SU-DHL-6 (cell line): Measurements from ENCODE around the gene RPS6KA5.

Source experiments
- H2AFZ ChIP-seq: fragments of 200-600 bp; sonication (generic); 2 replicates; pipeline ENCODE4 v1.6.1; 2014; ENCODE audit warnings: low read depth, mild to moderate bottlenecking, moderate library complexity, mixed read lengths, antibody characterized with exemption, low read length; ENCODE audit not compliant: severe bottlenecking
- H3F3A ChIP-seq: fragments of 200-600 bp; shearing (Covaris generic); 2 replicates; pipeline ENCODE4 v1.6.0; 2016; ENCODE audit warnings: antibody characterized with exemption, mild to moderate bottlenecking; ENCODE audit not compliant: insufficient read depth
- H3K27ac ChIP-seq: fragments of 200-600 bp; sonication (generic); 2 replicates; pipeline ENCODE4 v1.5.1; 2016; ENCODE audit warnings: low read depth, mild to moderate bottlenecking, low read length, moderate library complexity, mixed read lengths
- H3K27me3 ChIP-seq: fragments of 200-600 bp; sonication (generic), shearing (Covaris generic); 2 replicates; pipeline ENCODE4 v1.6.0; 2014; ENCODE audit warnings: mild to moderate bottlenecking, low read length
- H3K36me3 ChIP-seq: fragments of 200-600 bp; sonication (generic); 2 replicates; pipeline ENCODE4 v1.6.1; 2014; ENCODE audit warnings: mild to moderate bottlenecking, low read length, mixed read lengths
- H3K4me2 ChIP-seq: fragments of 300-600, 200-600 bp; shearing (Covaris generic), sonication (generic); 2 replicates; pipeline ENCODE4 v1.6.0; 2014; ENCODE audit warnings: low read length, low read depth, mild to moderate bottlenecking; ENCODE audit not compliant: poor library complexity, severe bottlenecking
- H3K4me3 ChIP-seq: fragments of 200-600 bp; sonication (generic); 2 replicates; pipeline ENCODE4 v1.5.1; 2014; ENCODE audit warnings: antibody characterized with exemption, low read length, mild to moderate bottlenecking, mixed read lengths; ENCODE audit not compliant: insufficient read depth, poor library complexity, severe bottlenecking
- H3K79me2 ChIP-seq: fragments of 200-600 bp; sonication (generic); 2 replicates; pipeline ENCODE4 v1.6.1; 2014; ENCODE audit warnings: mild to moderate bottlenecking, low read length, moderate library complexity; ENCODE audit not compliant: insufficient read depth
- H3K9ac ChIP-seq: fragments of 200-600 bp; sonication (generic); 2 replicates; pipeline ENCODE4 v1.7.0; 2014; ENCODE audit warnings: mild to moderate bottlenecking, low read length
- H3K9me2 ChIP-seq: fragments of 200-600 bp; sonication (generic); replicated peaks from 2 replicates; pipeline ENCODE4 v1.6.1; 2014; ENCODE audit warnings: low read length; ENCODE audit not compliant: insufficient read depth
- H3K9me3 ChIP-seq: fragments of 200-600 bp; sonication (generic); 2 replicates; pipeline ENCODE4 v1.6.1; 2014; ENCODE audit warnings: low read length, mixed read lengths; ENCODE audit not compliant: insufficient read depth
- H4K20me1 ChIP-seq: fragments of 200-600 bp; sonication (generic); 2 replicates; pipeline ENCODE4 v1.6.1; 2014; ENCODE audit warnings: low read depth, mild to moderate bottlenecking, antibody characterized with exemption, low read length, moderate library complexity, mixed read lengths
- EZH2phosphoT487 ChIP-seq: fragments of 200-600 bp; sonication (generic), shearing (Covaris generic); conservative IDR thresholded peaks from 2 replicates; pipeline ENCODE4 v1.6.1; 2018; ENCODE audit warnings: mild to moderate bottlenecking, antibody characterized with exemption, low read length, moderate library complexity, mixed read lengths
- TF ChIP-seq, protein P1 (sequence below): fragments of 200-600 bp; sonication (generic); IDR thresholded peaks from one replicate; pipeline ENCODE4 v1.5.1; 2017; ENCODE audit warnings: antibody characterized with exemption, mild to moderate bottlenecking, low read length, moderate library complexity; ENCODE audit not compliant: insufficient read depth, poor library complexity, severe bottlenecking

RPS6KA5 gene

DNA sequence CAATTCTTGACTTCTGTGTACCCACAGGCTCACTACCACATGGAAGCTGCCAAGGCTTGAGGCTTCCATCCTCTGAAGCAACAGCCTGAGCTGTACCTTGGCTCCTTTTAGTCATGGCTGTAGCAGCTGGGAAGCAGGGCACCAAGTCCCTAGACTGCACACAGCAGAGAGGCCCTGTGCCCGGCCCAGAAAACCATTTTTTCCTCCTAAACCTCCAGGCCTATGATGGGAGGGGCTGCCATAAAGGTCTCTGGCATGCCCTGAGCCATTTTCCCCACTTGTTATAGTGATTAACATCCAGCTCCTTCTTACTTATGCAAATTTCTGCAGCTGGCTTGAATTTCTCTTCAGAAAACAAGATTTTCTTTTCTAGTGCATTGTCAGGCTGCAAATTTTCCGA, 121.8 kb downstream of the RPS6KA5 start:
- TF ChIP-seq EZH2phosphoT487 = no peak
- TF ChIP-seq, protein P1, sequence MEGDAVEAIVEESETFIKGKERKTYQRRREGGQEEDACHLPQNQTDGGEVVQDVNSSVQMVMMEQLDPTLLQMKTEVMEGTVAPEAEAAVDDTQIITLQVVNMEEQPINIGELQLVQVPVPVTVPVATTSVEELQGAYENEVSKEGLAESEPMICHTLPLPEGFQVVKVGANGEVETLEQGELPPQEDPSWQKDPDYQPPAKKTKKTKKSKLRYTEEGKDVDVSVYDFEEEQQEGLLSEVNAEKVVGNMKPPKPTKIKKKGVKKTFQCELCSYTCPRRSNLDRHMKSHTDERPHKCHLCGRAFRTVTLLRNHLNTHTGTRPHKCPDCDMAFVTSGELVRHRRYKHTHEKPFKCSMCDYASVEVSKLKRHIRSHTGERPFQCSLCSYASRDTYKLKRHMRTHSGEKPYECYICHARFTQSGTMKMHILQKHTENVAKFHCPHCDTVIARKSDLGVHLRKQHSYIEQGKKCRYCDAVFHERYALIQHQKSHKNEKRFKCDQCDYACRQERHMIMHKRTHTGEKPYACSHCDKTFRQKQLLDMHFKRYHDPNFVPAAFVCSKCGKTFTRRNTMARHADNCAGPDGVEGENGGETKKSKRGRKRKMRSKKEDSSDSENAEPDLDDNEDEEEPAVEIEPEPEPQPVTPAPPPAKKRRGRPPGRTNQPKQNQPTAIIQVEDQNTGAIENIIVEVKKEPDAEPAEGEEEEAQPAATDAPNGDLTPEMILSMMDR = no peak

DNA sequence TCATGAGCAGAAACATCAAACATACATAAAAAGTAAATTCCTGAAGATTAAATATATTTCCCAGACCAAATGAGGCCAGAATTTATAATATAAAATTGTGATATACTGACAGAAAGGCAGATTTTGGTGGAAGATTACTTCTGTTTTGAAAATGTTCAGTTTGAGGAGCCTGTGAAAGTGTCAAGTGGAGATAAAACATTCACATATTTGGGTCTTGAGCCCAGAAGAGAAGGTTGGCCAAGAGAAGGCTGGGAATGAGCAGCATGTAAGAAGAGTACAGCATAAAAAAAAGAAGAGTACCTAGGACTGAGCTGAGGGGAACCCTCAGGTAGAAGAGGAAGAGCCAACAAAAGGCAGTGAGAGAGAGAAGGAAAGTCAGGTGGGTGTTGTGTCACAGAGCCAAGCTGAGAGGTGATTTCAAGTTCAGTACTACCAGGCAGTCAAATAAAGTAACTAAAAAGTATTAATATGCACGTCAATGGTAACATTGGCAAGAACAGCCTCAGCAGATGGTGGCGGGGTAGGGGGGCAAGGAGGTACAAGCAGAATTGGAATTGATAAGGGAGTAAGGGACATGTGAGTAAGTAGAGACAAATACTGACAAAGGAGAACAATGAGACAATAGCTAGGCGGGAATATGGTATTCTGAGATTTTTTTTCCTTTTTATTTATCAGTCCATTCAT, 123.5 kb downstream of the RPS6KA5 start:
- Histone ChIP-seq H3K9me3 (peaks cover 20% of the 10 kb centered on the region; the same call in 1 of the 2 replicates), H3K4me2 (no peak overlapping the region), H3K9ac (no peak overlapping the region), H3K9me2 (no peaks in the 10 kb centered on the region), H3K27me3 (no peaks in the 10 kb centered on the region), H2AFZ (no peak overlapping the region), H3K4me3 (no peak overlapping the region), H4K20me1 (no peaks in the 10 kb centered on the region), H3F3A (no peaks in the 10 kb centered on the region), H3K27ac (no peak overlapping the region), H3K79me2 (no peaks in the 10 kb centered on the region), H3K36me3 (no peaks in the 10 kb centered on the region)
- TF ChIP-seq, protein P1 = no peak
- TF ChIP-seq EZH2phosphoT487 = no peak

More for the DNA sequence above, 121.8 kb downstream of the RPS6KA5 start:
- H3K9me2 ChIP-seq = no peaks in the 10 kb centered on the region
- no peak overlapping the region for H3K27ac ChIP-seq
- no peaks in the 10 kb centered on the region for H3K27me3 ChIP-seq
- no peak overlapping the region for H3K9ac ChIP-seq
- H3K36me3 ChIP-seq = no peaks in the 10 kb centered on the region
- no peak overlapping the region for H2AFZ ChIP-seq
- no peak overlapping the region for H3K4me2 ChIP-seq
- no peaks in the 10 kb centered on the region for H4K20me1 ChIP-seq
- no peak overlapping the region for H3K4me3 ChIP-seq
- no peaks in the 10 kb centered on the region for H3F3A ChIP-seq
- H3K79me2 ChIP-seq = no peaks in the 10 kb centered on the region
- H3K9me3 ChIP-seq = peaks cover 20% of the 10 kb centered on the region; the same call in 1 of the 2 replicates

DNA sequence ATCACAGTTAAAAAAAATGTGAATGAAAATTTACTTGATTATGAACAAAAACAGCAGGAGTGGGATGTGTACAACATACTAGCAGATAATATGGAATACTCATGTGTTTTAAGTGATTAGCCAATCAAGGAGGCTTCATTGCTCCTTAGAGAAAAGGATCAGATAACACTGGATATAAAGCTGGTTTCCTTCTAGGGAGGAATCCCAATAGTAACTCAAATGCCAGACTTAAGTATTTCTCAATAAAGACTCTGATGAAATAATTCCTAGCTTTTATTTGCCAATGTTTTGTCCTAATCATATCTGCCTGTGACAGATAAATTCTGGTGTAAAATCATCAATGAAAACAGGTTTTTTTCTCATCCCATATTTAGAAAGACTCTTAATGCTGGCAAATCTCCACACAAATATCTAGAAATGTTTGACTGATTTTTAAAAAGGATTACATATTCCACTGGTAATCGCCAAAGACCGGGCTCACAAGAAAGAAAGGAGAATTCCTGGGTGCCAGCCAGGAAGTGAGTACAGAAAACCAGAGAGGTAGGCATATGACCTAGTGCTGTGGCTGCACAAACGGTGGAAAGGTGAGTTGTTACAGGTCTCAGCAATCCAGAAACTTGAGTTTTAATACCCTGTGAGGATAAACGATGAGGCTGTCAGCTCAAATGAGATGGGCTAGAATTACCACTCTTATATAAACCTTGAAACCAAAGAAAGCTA, 135.7 kb downstream of the RPS6KA5 start:
- no peaks in the 10 kb centered on the region for H3K27me3 ChIP-seq
- TF ChIP-seq EZH2phosphoT487 = no peak
- TF ChIP-seq, protein P1 = no peak
- H3K79me2 ChIP-seq = no peaks in the 10 kb centered on the region
- no peak overlapping the region for H3K4me3 ChIP-seq
- no peak overlapping the region for H3K4me2 ChIP-seq
- no peaks in the 10 kb centered on the region for H3K9me2 ChIP-seq
- no peak overlapping the region for H3K9ac ChIP-seq
- H3K9me3 ChIP-seq = no peaks in the 10 kb centered on the region
- H3K36me3 ChIP-seq = no peaks in the 10 kb centered on the region
- H3K27ac ChIP-seq = no peak overlapping the region
- H4K20me1 ChIP-seq = no peaks in the 10 kb centered on the region
- H3F3A ChIP-seq = no peaks in the 10 kb centered on the region
- no peak overlapping the region for H2AFZ ChIP-seq
